Transverse colon (tissue), 4 donors: Measurements from ENCODE around the gene ZBTB7C.

ENCODE experiments used
- CTCF ChIP-seq, 5 experiments: fragments of 200-600 bp in 3 of 5; fragments of 450-650 bp in 2 of 5; sonication (generic) in 3 of 5; IDR thresholded peaks; 1 replicate in 2 of 5; 2 replicates in 3 of 5; pipeline ENCODE4 v1.5.1; 2016 to 2017; ENCODE audit warnings: antibody characterized with exemption in 5 of 5, inconsistent platforms in 3 of 5, mild to moderate bottlenecking in 2 of 5, moderate library complexity in 1 of 5
- POLR2A ChIP-seq: fragments of 450-650 bp; IDR thresholded peaks from one replicate; pipeline ENCODE4 v1.6.1; 2016; ENCODE audit warnings: antibody characterized with exemption, mild to moderate bottlenecking, moderate library complexity
- POLR2AphosphoS5 ChIP-seq, 3 donors: sonication (generic); formaldehyde crosslinking; IDR thresholded peaks; one replicate each; pipeline ENCODE4 v1.6.1; 2016; ENCODE audit warnings: antibody characterized with exemption in 3 of 3

GRCh38 chr18:48171490-48172188, 237.5 kb downstream of the ZBTB7C start:
- TF ChIP-seq CTCF (IDR thresholded peaks at IDR 0.05) (no peak), POLR2A (no peak), POLR2AphosphoS5 (IDR thresholded peaks at IDR 0.05) (no peak)
